HG03139 (cell line): ENCODE results near the gene COL24A1.

ENCODE experiments used
- ATAC-seq: cut with Tn5 transposase; IDR thresholded peaks from one replicate; pipeline ENCODE4 v1.9.1; 2021; ENCODE audit not compliant: unreplicated experiment

The COL24A1 gene

DNA sequence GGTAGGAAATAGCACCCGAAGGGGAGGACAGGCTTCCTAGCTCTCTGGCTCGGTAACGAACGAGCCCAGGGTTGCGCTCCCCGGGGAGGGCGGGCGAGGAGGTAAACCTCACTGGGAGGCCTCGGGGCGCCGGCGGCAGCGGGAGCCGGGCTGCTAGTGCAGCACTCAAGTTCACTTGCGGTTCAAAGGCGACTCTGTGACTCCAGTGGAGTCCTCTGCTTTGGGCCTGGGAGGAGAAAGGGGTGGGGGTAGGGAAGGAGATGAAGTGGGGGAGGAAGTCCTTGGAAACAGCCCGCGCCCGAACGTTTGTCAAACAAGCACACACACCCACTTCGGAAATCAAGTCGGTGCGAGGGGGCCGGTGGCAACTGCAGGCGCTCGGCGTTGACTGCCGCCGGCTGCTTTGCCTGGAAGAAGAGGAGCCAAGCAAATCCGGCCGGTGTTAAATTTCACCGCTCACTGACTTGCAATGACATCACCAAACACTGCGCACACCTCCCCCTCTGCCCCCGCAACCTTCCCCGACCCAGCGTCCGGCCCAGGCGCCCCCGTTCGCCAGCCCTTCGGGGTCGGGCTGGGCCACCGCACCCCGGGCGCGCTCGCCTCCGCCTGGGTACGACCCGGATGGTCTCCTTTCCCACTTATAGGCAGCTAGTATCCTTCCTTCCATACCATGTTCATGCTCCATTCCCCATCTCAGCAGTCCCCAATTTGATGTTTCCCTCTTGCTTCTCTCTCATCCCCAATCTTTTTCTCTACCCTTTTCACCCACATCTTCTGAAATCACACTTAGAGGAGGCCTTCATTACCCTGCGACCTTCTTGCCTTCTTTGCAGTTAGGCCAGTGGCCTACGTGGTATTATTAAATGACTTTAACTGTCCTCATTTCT lies at the start of gene COL24A1:
Gene COL24A1, minus strand, starts transcription at position 207 of the 890 bp plus-strand sequence. CDS start 376 bp downstream, outside the sequence.
- no peak for ATAC-seq

DNA sequence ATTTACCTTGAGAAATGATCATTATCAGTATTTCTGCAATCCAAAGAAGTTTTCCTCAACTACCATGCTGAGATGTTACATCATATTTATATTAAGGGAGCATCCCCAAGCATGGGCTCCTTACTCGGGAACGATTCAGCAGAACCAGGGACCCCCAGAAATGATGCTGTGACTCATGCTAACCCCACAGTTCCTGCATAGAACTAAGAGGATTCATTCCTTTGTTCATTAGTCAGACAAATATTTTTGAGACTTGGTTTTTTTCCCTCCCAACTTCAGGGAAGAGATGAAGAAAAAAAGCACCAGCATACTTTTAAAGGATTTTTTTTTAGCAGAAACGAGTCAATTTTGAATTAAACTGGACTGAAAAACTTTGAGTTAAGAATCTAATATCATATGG lies 49.2 kb upstream of the COL24A1 start:
- no peak for ATAC-seq

DNA sequence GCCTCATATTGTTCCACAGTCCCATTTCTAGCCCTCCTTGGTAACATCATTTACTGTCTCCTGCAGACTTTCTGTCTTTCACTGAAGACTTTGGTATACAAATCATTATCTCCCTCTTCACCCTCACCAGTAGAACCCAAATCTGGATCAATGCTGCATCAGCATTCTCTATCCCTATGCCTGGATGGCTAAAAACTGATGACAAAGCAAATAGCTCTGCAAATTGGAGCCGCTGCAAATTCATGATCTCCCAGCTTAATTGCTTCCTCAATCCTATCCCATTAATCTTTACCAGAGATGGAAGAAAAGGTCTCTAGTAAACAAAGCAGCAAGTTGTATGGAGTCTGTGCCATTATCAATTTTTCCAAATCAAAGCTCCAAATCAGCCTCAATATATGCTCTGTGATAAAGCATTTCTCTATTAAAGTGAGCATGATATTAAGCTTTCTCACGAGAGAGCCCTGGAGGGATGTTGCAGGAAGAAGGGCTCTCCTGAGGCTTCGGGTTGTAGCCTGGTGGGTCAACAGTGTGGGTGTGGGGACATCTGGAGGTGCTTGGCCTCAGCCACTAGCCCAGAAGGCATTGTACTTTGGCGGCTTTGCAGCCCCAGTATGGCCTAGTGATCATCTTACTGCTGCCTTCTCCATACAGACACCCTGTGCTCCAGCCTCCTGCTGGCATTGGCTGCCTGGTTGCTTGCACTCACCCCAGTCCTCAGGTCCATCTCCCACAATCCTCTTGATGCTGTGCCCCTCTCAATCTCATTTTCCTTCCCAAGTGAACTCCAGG lies 46.2 kb upstream of the COL24A1 start:
- no peak for ATAC-seq

- ATAC-seq = no peak
Observed at GRCh38 chr1:86201311-86201710, 44.7 kb upstream of the COL24A1 start.

GRCh38 chr1:86200901-86201300 lies 44.3 kb upstream of the COL24A1 start:
- ATAC-seq = no peak

DNA sequence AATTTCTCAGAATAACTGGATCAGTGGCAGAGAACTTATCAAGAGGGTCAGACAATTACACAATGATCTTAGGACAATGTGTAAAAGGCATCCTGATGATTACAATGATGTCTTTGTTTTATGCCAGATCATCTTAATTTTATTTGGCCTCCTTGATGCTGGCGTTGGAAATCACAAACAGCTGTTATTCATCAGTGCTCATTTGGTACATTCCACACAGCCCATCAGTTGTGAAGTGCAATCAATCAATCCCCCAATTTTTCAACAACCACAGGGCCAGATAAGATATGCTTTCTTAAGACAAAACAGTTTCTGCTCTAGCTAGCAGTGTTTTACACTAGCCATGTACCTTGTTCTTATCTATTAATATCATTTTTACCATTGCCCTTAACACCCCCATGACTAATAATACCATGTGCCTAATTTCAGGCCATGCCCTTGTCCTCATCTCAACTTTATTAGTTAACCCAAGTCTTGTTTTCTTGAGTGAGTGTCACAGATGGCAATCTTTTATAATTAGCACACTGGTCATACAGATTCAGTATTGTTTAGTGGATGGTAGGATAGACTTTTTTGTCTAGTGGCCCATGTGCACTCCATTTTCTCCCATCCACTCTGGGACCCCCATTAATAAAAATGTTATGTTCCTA lies 40.8 kb upstream of the COL24A1 start:
- no peak for ATAC-seq

DNA sequence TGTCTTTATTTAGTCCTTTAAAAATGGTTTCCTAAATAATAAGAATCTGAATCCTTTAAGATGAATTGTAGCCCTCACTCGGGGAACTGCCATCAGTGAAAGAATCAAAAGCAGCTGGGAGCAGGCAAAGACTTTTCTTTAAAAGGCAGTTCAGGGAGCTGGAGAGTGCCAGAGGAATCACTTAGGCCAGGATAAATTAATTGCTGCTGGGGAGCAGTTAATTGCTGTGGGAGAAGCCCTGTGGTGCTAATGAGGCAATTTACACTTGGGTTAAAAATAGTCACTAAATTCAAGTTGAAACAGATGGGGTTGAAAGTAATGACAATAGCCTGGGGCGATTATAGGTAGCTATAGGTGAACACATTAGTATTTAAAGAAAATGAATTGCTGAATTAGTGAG lies 38.7 kb upstream of the COL24A1 start:
- ATAC-seq = no peak

DNA sequence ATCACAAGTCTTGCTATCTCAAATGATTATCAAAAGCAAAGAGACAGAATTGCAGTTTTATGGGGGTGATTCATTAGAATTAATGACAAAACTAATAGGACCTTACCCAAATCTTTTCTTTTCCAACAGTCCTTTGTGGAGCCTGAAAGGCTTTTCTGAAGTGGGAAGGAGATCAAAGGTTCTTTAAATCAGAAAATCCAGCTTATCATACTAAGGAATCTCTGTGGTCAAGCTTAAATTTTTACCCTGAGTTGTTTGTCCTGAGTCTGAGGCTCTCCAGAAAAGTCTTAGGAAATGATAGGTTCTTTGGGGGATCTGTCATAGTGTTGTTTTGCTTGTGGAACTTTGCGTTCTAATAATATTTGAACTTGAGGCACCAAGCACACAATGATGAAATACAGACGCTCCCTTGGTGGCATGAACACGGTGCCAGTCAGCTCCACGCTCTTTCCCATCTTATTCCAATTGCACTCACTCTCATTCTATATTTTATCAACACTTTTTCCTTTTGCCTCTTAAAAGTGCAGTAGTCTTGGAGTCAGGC lies 38.0 kb upstream of the COL24A1 start:
- ATAC-seq = no peak

DNA sequence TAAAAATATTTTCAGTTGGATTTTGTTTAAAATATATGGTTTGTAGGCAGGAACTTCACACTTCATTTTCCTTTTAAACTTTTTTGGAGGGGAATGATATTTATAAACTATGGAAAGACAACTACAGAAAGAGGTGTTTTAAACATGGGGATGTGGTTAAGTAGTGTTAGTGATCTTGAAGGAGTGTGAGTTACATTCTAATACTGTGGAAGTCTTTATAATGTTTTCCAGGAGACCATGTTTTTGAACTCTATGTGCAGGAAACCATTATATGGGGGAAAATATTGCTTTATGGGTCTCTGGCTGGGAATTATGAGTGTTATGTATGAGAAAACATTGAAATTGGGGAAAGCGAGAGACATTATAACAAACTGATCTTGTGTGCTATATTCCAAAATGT lies 35.8 kb upstream of the COL24A1 start:
- no peak for ATAC-seq

DNA sequence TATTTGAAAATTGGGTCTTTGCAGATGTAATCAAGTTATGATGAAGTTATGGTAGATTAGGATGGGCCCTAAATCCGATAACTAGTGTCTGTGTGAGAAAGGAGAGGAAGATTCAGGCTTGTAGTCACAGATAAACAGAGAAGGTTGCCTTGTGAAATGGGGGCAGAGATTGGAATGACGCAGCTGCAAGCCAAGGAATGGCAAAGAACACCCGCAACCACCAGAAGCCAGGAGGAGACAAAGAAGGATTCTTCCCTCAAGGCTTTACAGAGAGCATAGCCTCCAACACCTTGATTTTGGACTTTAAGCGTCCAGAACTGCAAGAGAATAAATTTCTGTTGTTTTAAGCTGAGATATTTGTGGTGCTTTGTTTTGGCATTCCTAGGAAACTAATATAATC lies 35.4 kb upstream of the COL24A1 start:
- no peak for ATAC-seq

DNA sequence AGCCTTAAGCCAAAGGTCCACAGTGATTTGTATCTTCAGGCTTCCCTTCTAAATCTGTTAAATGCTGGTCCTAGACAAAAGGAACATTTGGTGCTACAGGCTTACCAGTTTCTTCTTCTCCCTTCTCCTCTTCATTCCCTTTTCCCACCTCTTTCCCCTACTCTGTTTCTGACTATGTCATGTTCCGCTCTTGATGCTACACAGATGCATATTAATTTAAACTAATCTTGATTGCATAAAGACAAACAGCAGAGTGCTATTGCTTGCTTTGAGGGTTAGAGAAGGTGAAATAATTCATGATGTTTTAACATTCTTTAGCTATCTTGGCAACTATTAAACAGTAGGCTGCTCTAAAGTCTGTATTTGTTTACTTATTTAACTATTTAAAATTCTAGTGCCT lies 34.3 kb upstream of the COL24A1 start:
- no peak for ATAC-seq

GRCh38 chr1:86184426-86184825 lies 27.9 kb upstream of the COL24A1 start:
- ATAC-seq = no peak

DNA sequence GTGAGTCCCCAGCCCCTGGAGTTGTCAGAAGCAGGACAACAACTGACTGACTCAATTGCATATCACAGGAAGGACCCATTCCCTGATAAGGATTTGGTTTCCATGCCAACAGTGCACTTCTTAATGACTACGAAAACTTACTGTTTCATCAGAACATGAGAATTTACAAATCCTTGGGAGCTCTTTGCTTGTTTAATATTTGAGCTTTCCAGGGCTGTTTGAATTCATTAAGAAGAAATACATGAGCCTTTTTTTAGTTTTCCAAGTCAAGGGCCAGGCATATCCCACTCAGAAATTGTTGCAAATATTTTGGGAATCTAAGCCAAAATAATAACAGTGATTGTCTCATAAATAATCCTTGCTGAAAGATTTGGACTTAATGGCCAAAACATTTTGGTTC lies 27.2 kb upstream of the COL24A1 start:
- no peak for ATAC-seq

GRCh38 chr1:86176226-86176625 lies 19.7 kb upstream of the COL24A1 start:
- ATAC-seq = no peak

GRCh38 chr1:86175756-86176155 lies 19.2 kb upstream of the COL24A1 start:
- ATAC-seq = no peak

GRCh38 chr1:86169625-86170024 lies 13.1 kb upstream of the COL24A1 start:
- no peak for ATAC-seq

DNA sequence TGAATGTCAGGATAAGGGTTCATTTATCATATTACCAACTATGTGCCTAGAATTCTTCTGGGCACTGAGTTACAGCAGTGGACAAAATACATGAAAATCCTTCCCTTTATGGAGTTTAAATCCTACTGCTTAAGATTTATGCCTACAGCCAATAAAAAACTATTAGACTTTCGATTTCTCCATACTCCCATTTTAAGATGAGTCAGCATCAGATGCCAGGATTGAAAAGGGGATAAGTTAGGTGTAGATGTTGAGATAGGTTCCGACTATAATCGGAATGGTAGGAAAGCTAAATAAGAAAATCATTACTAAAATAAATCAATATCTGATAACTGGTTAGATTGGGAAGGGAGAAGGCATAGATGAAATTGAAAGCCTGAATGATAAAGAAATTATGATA lies 3.2 kb upstream of the COL24A1 start:
- no peak for ATAC-seq

DNA sequence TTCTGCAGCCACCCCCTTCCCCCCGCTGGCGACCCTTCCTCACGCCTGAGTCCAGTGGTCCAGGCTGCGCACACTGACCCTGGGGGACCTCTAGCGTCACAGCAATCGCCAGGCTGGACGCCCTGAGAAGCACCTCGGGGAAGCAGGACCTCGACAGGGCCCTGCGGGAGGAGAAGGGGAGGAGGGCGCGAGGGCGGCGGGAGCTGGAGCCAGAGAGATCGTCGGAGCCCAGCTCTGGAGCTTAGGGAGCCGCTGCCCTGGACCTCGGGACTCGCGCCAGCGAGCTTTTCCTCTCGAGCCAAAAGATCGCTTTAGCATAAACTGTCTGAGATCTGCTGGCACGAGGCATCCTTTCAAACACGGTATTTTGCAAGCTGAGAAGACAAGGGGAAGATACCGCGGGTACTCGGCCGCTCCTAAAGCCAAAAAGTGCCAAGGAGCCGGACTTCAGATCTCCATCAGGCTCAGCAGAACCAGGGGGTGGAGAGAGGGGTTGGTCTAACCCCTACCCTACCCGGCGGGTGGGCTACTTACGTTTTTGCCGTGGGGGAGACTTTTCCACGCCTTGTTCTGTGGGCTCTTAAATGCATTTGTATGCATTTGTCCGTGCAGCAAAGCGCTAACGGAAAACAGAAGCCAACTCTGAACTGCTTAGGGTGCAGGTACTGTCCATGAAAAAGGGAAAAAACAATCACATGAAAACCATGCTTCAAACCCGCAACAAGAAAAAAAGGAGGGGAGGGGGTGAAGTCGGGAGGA lies 586 bp downstream of the COL24A1 start:
- no peak for ATAC-seq

- no peak for ATAC-seq
Observed at GRCh38 chr1:86155051-86155806, 1.3 kb downstream of the COL24A1 start.

DNA sequence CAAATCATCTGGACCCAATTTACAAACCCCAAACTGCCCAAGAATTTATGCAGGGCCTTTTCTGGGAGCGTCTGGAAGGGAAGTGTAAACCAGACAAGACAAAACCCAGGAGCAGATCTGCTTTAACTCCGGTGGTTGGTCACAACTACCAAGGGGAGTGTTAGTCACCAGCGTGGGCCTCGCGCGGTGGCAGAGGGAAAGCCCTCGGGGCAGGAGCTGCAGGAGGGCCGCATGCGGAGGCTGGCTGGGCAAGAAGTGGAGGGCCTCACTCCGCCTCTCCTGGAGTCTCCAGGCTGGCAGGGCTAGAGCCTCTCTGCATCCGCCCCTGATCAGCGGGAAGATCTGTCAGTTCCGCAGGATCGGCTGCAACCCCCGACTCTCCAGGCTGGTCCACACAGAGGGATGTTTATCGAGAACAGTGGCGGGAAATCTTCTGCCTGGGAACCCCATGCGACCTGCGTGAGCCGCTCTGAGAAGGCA lies 2.0 kb downstream of the COL24A1 start:
- no peak for ATAC-seq
